Transverse colon (tissue), 4 donors: Measurements from ENCODE around the gene KAZN. TPM values are rescaled to one million over a fixed set of nuclear protein-coding genes. Genes with fewer than 3 reads are reported as not detected.

Source experiments
- DNase-seq: peaks from one replicate; pipeline ENCODE4 v3.0.0-alpha.2; 2019
- H3K27ac ChIP-seq, 4 donors: fragments of 200-600 bp; sonication (generic); 2 replicates each; pipeline ENCODE4 v1.5.1; 2016 to 2018; ENCODE audit warnings: inconsistent platforms in 4 of 4
- H3K27me3 ChIP-seq: fragments of 200-600 bp; sonication (generic); 2 replicates; pipeline ENCODE4 v1.5.1; 2017; ENCODE audit warnings: inconsistent platforms
- H3K36me3 ChIP-seq, 4 donors: fragments of 200-600 bp; sonication (generic); 2 replicates each; pipeline ENCODE4 v1.5.1; 2017 to 2019; ENCODE audit warnings: inconsistent platforms in 4 of 4
- H3K4me1 ChIP-seq, 4 donors: fragments of 200-600 bp; sonication (generic); 2 replicates each; pipeline ENCODE4 v1.5.1; 2017 to 2020; ENCODE audit warnings: inconsistent platforms in 4 of 4
- H3K4me3 ChIP-seq, 4 donors: fragments of 200-600 bp; sonication (generic); 1 replicate in 1 of 4; 2 replicates in 3 of 4; pipeline versions ENCODE4 v1.5.1 to v1.6.1; 2017 to 2019; ENCODE audit warnings: inconsistent platforms in 4 of 4
- H3K9me3 ChIP-seq, 2 donors: fragments of 200-600 bp; sonication (generic); 2 replicates each; pipeline ENCODE4 v1.5.1; 2017 to 2019; ENCODE audit warnings: inconsistent platforms in 2 of 2
- CTCF ChIP-seq, 5 experiments: fragments of 200-600 bp in 3 of 5; fragments of 450-650 bp in 2 of 5; sonication (generic) in 3 of 5; IDR thresholded peaks; 1 replicate in 2 of 5; 2 replicates in 3 of 5; pipeline ENCODE4 v1.5.1; 2016 to 2017; ENCODE audit warnings: antibody characterized with exemption in 5 of 5, inconsistent platforms in 3 of 5, mild to moderate bottlenecking in 2 of 5, moderate library complexity in 1 of 5
- EP300 ChIP-seq: sonication (generic); formaldehyde crosslinking; IDR thresholded peaks from one replicate; pipeline ENCODE4 v1.6.1; 2017; ENCODE audit warnings: antibody characterized with exemption, low read depth
- POLR2A ChIP-seq: fragments of 450-650 bp; IDR thresholded peaks from one replicate; pipeline ENCODE4 v1.6.1; 2016; ENCODE audit warnings: antibody characterized with exemption, mild to moderate bottlenecking, moderate library complexity
- POLR2AphosphoS5 ChIP-seq, 3 donors: sonication (generic); formaldehyde crosslinking; IDR thresholded peaks; one replicate each; pipeline ENCODE4 v1.6.1; 2016; ENCODE audit warnings: antibody characterized with exemption in 3 of 3
- WGBS, 2 donors: methylation state at CpG; one replicate each; pipeline ENCODE4 v1.1.5; 2018; ENCODE audit warnings: low coverage in 1 of 2; 5-methylcytosine and 5-hydroxymethylcytosine counted together
- in situ Hi-C, 4 donors: fragments of 200-750 bp; cut with MboI; loops; one replicate each; pipeline versions ENCODE4 v1.15.0 to v1.15.1; 2017; ENCODE audit warnings: low sequenced_read_pairs in 3 of 4, low pct_ligation_motif_present in 1 of 4, low pct_unique_long_range_greater_than_20kb in 1 of 4
- intact Hi-C: fragments of 100-400 bp; cut with DNase I; formaldehyde crosslinking; loops from one replicate; pipeline ENCODE4 v1.15.1; 2023; ENCODE audit warnings: low total_unique reads
- total RNA-seq, 4 donors: library from RNA; depleted of rRNA; stranded (reverse); fragments of >200 nt; gene quantifications; one replicate each; pipeline ENCODE4 v1.1.0, GENCODE V29; 2016

The KAZN gene
- total RNA-seq, 4 donors from 2014 or later, result 12.0 to 17.1 (median 16.2) TPM

DNA sequence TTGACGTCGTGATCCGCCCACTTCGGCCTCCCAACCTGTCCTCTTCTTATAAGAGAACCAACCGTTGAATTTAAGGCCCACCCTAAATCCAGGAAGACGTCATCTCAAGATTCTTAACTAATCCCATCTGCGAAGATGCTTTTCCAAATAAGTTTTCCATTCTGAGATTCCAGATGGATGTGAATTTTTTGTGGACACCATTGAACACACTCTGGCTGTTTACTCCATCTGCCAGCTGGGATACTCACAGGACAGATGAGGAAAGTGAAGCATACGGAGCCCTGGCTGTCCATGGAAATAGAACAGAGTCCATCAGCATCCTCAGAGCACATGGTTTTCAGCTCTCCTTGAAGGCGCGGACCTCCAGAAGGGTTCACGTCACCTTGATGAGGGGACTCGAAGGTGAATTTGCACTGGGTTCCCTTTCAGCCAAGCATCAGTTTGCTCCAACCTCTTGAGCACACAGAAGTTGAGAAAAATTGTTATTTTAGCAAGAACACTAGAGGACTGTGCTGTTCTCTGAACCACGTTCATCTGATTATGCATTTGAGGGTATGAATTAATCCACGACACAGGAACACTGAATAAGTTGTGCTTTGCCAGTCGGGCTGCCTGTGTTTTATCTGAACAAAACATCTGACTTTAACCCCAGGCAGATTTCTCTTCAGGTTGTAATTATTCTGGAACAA lies 68.6 kb downstream of the KAZN start:
- WGBS, 2 donors, result 39 to 86% methylated on average over 4 to 15 of the region's 15 CpGs
- TF ChIP-seq CTCF (IDR thresholded peaks at IDR 0.05), result no peak
- no peak for TF ChIP-seq EP300
- no peak for TF ChIP-seq POLR2AphosphoS5 (IDR thresholded peaks at IDR 0.05)
- TF ChIP-seq POLR2A, result no peak
- H3K27ac ChIP-seq, result no peak overlapping the region
- no peaks in the 10 kb centered on the region for H3K4me1 ChIP-seq
- no peaks in the 10 kb centered on the region for H3K27me3 ChIP-seq
- H3K9me3 ChIP-seq, result no peaks in the 10 kb centered on the region
- no peak overlapping the region for H3K4me3 ChIP-seq
- DNase-seq, result no peak
- H3K36me3 ChIP-seq, result no peaks in the 10 kb centered on the region
- in situ Hi-C loops, result no loop called here
- intact Hi-C loops, result no loop called here

GRCh38 chr1:14667651-14667984 lies 69.1 kb downstream of the KAZN start:
- Histone ChIP-seq H3K27me3 (no peaks in the 10 kb centered on the region), H3K27ac (no peak overlapping the region), H3K4me3 (no peak overlapping the region), H3K4me1 (no peaks in the 10 kb centered on the region), H3K9me3 (no peaks in the 10 kb centered on the region), H3K36me3 (no peaks in the 10 kb centered on the region)
- TF ChIP-seq POLR2A, result no peak
- no peak for TF ChIP-seq POLR2AphosphoS5 (IDR thresholded peaks at IDR 0.05)
- no peak for TF ChIP-seq EP300
- TF ChIP-seq CTCF (IDR thresholded peaks at IDR 0.05), result no peak
- in situ Hi-C loops, result no loop called here
- intact Hi-C loops, result no loop called here
- no peak for DNase-seq
- 76 to 77% methylated on average over 4 of the region's 4 CpGs for WGBS, 2 donors

- no peak overlapping the region for H3K4me3 ChIP-seq
- H3K27ac ChIP-seq, result no peak overlapping the region
- 80 to 89% methylated on average over 6 to 8 of the region's 8 CpGs for WGBS, 2 donors
- no peak for DNase-seq
- no peaks in the 10 kb centered on the region for H3K36me3 ChIP-seq
- H3K9me3 ChIP-seq, result no peaks in the 10 kb centered on the region
- H3K4me1 ChIP-seq, result no peaks in the 10 kb centered on the region
- in situ Hi-C loops (no loop called here), intact Hi-C loops (no loop called here)
- TF ChIP-seq CTCF (IDR thresholded peaks at IDR 0.05) (no peak), POLR2A (no peak), POLR2AphosphoS5 (IDR thresholded peaks at IDR 0.05) (no peak), EP300 (no peak)
- no peaks in the 10 kb centered on the region for H3K27me3 ChIP-seq
These were observed 70.1 kb downstream of the KAZN start for GRCh38 chr1:14668538-14668937.

DNA sequence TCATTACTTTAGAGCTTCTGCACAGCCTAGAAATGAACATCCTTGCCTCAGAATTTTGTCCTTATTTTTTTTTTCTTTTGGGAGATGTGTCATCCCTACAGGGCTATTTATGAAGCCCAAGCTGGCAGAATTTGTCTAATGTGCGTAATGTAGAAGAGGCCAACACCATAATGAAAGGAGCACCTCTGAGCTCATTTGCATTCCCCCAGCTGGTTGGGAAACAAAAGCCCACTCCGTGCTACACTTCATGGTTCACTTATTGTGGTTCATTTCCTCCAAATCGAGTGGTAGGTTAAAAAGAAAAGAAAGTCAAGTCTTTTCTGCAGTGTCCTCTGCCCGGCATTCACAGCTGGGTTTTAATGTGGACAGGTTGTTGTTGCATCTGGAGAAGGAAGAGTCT lies 73.5 kb downstream of the KAZN start:
- no peaks in the 10 kb centered on the region for H3K9me3 ChIP-seq
- no peak overlapping the region for H3K27ac ChIP-seq
- TF ChIP-seq POLR2A (no peak), CTCF (IDR thresholded peaks at IDR 0.05) (no peak), POLR2AphosphoS5 (IDR thresholded peaks at IDR 0.05) (no peak), EP300 (no peak)
- H3K27me3 ChIP-seq, result no peaks in the 10 kb centered on the region
- intact Hi-C loops (no loop called here), in situ Hi-C loops (no loop called here)
- DNase-seq, result no peak
- no peak overlapping the region for H3K4me3 ChIP-seq
- WGBS, 2 donors, result 63 to 100% methylated on average over 1 to 4 of the region's 4 CpGs
- no peaks in the 10 kb centered on the region for H3K36me3 ChIP-seq
- no peaks in the 10 kb centered on the region for H3K4me1 ChIP-seq
